HG03457 (cell line): ENCODE measurements around the gene RANBP6.
"Not testable (repeated sequence)": the region's sequence is repeated elsewhere in the genome, so short reads cannot be mapped to it uniquely, and the experiment has no call there.

Experiments used
- ATAC-seq: cut with Tn5 transposase; IDR thresholded peaks from one replicate; pipeline ENCODE4 v1.9.1; 2021; ENCODE audit warnings: moderate number of reproducible peaks; ENCODE audit not compliant: unreplicated experiment

The RANBP6 gene

GRCh38 chr9:6015278-6016157, at the start of gene RANBP6:
Gene RANBP6 (minus strand): TSS chr9:6015624. CDS start chr9:6015607, 17 bp downstream.
- ATAC-seq, result peak; percentile 96

GRCh38 chr9:6063146-6063545, 47.7 kb upstream of the RANBP6 start:
- ATAC-seq, result not testable (repeated sequence)

DNA sequence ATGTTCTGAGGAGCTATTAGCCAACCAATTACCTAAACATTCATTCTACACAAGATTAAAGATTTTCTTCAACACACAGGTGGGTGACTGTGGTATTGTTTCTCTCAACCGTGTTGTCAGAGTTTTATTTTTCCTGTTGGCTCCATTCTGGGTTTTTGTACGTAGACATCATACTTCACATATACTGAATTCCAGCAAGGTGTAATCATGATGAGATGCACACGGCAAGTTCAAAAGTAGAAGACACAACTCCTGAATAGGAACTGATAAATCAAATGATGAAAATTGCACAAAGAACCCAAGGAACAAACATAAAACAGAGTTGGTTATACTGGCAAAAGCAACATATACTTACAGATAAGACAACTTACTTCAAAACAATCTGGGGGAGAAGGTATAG, 40.2 kb upstream of the RANBP6 start:
- no peak for ATAC-seq

DNA sequence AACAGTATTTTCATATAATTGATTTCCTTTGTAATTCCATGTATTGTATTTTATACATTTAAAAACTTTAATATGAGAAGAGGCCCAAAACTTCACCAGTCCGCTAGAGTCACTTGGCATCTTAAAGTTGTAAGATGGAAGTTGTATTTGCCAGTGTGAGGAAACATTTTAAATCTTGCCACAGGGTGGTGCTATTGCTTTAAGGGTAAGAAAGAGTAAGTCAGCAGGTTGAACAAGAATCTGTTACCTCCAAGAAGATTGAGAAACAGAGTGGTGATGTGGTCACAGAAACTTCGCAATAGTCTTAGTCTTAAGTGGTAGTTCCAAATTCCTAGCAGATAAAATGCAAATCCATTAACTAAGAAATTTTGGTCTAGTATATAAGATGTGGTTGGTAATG, 39.8 kb upstream of the RANBP6 start:
- ATAC-seq, result no peak

- ATAC-seq, result no peak
Observed at GRCh38 chr9:6054280-6055099, 39.1 kb upstream of the RANBP6 start.

DNA sequence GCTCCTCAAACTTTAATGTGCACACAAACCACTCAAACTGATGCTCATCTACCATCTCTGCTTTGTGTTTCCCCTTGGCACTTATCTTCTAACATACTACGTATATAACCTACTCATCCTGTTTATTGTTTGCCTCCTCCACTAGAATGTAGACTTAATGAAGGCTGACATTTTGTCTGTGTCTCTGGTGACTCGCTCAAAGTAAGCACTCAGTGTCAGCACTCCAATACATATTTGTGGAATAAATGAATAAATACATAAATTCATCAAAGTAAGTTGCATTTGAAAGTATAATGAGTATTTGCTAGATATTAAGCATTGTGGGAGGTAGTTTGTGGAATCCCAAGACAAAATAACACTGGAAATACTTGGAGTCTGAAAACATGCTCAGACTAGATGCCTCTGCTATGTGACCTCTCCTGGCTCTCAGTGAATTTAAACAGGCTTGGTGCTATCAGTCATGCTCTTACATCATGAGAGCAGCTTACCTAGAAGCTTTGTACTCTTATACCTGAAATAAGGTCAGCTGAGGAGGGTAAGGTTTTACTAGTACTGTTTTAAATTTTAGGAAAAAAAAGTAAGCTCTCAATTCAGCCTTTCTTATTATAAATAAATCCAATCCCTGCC, 37.0 kb upstream of the RANBP6 start:
- ATAC-seq, result no peak

GRCh38 chr9:6051511-6051950, 36.1 kb upstream of the RANBP6 start:
- ATAC-seq, result no peak

DNA sequence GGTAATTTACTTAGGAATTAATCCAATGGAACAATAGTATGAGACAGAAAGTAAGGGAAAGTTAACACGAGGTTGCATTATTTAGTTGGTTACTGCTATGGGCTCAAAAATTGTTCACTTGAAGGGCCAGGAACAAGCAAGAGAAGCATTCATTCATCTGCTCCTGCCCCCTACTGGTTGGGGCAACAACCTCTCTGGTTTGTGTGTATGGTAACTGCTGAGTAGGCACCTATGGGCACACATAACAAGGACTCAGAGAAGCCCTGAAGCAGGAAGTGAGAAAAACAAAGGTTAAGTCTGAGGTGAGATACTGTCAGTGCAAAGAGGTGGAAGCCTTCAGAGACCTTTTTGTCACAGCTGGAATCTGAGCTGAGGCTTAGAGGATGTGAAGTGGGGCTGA, 34.4 kb upstream of the RANBP6 start:
- ATAC-seq, result peak; percentile 52

- ATAC-seq, result no peak
Observed at GRCh38 chr9:6048039-6048438, 32.6 kb upstream of the RANBP6 start.

DNA sequence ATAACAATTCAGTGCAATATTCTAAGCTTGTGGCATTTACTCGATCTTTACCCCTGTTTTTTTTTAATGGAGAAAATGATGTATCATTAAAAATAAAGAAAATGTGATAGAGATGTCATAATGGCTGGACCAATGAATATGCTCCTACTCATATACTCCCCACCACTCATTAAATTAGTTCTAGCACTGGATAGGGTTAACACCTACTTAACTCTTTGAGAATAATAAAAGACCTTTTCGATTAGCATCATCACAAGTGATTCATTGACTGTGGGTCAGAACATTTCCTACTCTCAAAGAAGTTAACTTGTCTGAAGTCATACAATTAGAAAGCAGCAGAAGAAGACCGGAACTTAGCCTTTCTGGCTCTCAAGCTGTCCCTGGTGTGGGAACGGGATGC, 31.6 kb upstream of the RANBP6 start:
- ATAC-seq, result no peak

DNA sequence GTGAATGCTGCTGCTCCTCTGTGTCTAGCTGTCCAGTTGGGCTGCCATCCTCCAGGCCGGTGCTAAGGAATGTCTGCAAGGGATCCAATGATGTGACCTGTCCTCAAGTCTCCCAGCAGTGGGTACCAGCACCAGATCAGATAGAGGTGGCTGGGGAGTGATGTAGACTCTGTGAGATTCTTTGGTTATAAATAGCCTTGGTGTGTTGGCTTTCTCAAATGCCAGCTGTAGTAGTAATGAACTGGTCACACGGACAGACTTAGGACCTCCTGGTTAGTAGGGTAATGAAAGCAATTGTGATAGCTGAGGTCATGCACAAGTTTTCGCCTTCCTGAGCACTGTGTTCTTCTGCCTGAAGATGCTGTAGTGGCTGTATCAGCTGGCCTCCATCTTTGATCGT, 29.9 kb upstream of the RANBP6 start:
- no peak for ATAC-seq

DNA sequence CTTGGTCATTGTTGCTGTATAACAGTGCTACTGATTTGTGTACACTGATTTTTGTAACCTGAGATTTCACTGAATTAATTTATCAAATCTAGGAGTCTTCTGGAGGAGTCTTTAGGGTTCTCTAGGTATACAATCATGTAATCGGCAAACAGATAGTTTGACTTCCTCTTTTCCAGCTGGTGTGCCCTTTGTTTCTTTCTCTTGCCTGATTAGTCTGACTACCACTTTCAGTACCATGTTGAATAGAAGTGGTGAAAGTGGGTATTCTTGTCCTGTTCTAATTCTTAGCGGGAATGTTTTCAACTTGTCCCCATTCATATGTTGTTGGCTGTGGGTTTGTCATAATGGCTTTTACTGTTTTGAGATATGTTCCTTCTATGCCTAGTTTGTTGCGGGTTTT, 24.7 kb upstream of the RANBP6 start:
- ATAC-seq, result no peak

- ATAC-seq, result no peak
Observed at GRCh38 chr9:6036391-6036790, 21.0 kb upstream of the RANBP6 start.

GRCh38 chr9:6034954-6035353, 19.5 kb upstream of the RANBP6 start:
- no peak for ATAC-seq

GRCh38 chr9:6029604-6030274, 14.3 kb upstream of the RANBP6 start:
- ATAC-seq, result no peak

DNA sequence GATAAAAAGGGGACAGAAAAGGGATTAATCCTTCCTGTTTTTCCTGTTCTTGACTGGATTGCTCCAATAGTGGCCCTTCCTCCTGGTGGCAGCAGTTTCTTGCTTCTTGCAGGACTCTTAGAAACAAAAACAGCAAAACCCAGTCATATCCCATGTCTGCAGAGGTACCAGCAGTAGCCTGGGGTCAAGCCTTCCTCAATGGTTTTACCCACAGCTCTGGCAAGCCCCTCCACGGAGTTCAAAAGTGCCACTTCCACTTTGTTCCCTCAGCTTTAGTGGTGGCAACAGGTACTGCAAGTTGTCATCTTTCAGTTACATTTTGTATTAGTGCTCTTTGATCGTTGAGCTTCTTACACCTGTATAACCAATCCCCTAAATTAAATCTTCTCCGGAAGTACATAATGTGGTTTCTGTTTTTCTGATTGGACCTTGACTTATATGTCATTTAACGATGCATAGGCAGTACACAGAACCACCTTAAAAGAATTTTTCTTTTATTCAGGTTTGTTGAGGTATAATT, 8.7 kb upstream of the RANBP6 start:
- ATAC-seq, result no peak

GRCh38 chr9:6016975-6017374, 1.6 kb upstream of the RANBP6 start:
- not testable (repeated sequence) for ATAC-seq

DNA sequence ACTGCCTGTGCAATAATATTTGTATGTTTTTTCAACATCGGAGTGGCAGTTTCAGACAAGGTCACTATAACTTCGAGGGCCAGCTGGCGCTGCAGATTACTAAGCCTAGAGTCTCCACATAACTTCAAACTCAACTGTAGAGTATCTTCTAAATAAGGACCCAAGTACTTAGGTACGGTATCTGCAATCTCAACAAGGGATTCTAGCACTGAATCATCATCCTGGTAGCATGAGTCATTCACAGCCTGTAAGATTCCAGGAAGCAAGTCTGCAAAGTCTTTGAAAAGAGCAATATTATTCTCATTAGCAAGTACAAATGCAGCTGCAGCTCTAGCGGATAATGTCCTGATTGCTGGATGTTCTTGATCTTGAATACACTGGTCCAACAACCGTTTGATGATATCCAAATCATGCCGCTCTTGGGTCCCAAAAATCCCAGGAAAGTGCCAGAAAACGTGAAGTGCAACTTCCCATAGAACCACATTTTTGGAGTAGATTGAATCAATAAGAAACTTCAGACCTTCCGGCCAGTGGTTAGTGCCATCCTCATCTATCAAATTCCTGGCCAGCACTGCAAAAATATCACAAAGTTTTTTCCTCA, 654 bp downstream of the RANBP6 start:
- ATAC-seq, result no peak

GRCh38 chr9:6008169-6008979, 7.0 kb downstream of the RANBP6 start:
- peak; percentile 45 for ATAC-seq
